ENCODE measurements around the gene PLAC1. TPM values are rescaled to one million over a fixed set of nuclear protein-coding genes. Genes with fewer than 3 reads are reported as not detected.
A peak's percentile ranks its signal among the peaks of the same experiment; 100 is the strongest.

Gene PLAC1
- total RNA-seq, 1 experiment from 2014 or later, result 2.6 TPM

DNA sequence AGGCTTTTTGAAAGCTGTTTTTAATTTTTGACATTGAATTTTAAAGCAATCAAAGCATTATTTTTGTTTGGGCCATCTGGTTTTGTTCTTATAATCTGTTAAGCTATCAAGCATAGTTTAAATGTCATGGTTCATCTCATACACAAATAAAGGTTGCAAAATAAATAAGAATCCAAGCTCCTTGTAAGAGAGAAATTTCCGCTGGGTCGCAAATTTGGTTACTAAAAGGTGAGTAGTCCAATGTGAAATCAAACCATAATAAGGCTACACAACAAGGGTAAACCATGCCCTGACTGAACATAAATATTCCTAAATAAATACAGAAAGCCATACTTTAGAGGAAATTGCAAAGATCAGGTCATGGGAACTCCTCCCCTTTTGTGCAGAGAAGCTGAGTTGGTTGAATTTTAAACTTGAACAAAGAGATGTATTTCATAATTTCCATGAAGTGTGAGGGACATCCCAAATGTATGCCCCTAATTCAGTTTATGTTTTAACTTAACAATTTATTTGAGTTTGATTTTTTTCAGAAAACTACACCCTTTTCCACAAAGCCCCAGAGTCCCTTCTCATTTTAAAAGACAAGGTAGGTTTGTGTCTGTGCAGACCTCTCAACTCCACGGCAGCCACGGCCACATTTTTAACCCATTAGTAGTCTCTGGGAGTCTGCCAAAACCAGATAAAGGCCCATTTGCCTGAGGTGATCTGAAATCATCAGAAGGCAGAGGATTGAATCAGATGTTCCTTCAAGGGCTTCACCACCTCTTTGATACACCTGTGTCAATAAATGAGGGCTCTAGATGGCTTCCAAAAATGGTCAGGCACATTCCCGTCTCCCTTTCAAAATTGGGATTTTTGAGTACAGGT, 85.2 kb downstream of the PLAC1 start:
- intact Hi-C loops (cut with micrococcal nuclease), result loop anchor here (2.0 kb wide), 1 partner anchor 16 kb away; no protein-coding TSS in a partner anchor
- Histone ChIP-seq H3K4me3 (ENCODE audit: low read length) (peak overlapping the region; percentile 33; the same call in 1 of the 2 replicates), H3K4me2 (ENCODE audit: low read length) (peak overlapping the region; percentile 60), H3F3A (ENCODE audit: low read length, unreplicated experiment) (no peaks in the 10 kb centered on the region), H3K9me2 (replicated peaks; ENCODE audit: low read length) (no peaks in the 10 kb centered on the region), H4K20me1 (ENCODE audit: low read length) (no peaks in the 10 kb centered on the region), H3K79me2 (ENCODE audit: low read length) (no peaks in the 10 kb centered on the region), H2AFZ (ENCODE audit: low read length) (no peak overlapping the region), H3K9ac (ENCODE audit: low read length) (no peak overlapping the region), H3K36me3 (ENCODE audit: low read depth, low read length) (no peaks in the 10 kb centered on the region), H3K4me1 (ENCODE audit: insufficient read depth, low read length) (peaks cover 69% of the 10 kb centered on the region), H3K27me3 (ENCODE audit: low read length) (no peaks in the 10 kb centered on the region), H3K9me3 (ENCODE audit: low read length) (no peaks in the 10 kb centered on the region), H3K27ac (ENCODE audit: low read length) (peak overlapping the region; percentile 67)
- no TSS peak for BruUV-seq (replicated peaks)
- DNase-seq (peak; percentile 92), ATAC-seq (peak; percentile 51)
- ChIA-PET CTCF (interaction anchor here (0.6 kb wide), 2 partner anchors 21 to 180 kb away, joined by 3 to 4 read pairs; no protein-coding TSS in a partner anchor), POLR2A (ENCODE audit: unreplicated experiment) (interaction anchor here (0.7 kb wide), 1 partner anchor 183 kb away, joined by 3 read pairs; no protein-coding TSS in a partner anchor)
- TF ChIP-seq EZH2phosphoT487 (IDR thresholded peaks at IDR 0.05; ENCODE audit: borderline replicate concordance, low read length) (no peak), EZH2 (IDR thresholded peaks at IDR 0.05; ENCODE audit: low read length, unreplicated experiment) (no peak)
- TF ChIP-seq, protein P1, sequence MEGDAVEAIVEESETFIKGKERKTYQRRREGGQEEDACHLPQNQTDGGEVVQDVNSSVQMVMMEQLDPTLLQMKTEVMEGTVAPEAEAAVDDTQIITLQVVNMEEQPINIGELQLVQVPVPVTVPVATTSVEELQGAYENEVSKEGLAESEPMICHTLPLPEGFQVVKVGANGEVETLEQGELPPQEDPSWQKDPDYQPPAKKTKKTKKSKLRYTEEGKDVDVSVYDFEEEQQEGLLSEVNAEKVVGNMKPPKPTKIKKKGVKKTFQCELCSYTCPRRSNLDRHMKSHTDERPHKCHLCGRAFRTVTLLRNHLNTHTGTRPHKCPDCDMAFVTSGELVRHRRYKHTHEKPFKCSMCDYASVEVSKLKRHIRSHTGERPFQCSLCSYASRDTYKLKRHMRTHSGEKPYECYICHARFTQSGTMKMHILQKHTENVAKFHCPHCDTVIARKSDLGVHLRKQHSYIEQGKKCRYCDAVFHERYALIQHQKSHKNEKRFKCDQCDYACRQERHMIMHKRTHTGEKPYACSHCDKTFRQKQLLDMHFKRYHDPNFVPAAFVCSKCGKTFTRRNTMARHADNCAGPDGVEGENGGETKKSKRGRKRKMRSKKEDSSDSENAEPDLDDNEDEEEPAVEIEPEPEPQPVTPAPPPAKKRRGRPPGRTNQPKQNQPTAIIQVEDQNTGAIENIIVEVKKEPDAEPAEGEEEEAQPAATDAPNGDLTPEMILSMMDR (conservative IDR thresholded peaks at IDR 0.05; ENCODE audit: low read depth, low read length), result no peak

DNA sequence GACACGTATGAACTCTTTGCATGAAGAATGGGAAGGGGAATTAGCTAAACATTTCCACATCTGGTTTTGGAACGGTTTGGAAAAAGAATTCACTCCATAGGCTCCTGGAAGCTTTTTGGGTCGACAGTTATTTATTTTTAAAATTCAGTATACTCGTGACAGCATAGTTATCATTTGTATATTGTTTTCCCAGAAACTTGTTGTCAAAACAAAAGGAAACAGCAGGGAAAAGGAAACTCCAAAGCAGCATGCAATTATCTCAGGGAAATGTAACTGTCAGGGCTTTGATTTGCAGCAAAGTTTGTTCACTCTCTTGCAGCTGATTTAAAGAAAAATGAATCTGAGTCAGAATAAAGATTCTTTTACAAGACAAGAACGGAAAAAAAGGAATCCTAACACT, 86.5 kb downstream of the PLAC1 start:
- H3K27me3 ChIP-seq (ENCODE audit: low read length), result no peaks in the 10 kb centered on the region
- H3K4me1 ChIP-seq (ENCODE audit: insufficient read depth, low read length), result peaks cover 64% of the 10 kb centered on the region
- ChIA-PET CTCF (no interaction called here), POLR2A (ENCODE audit: unreplicated experiment) (no interaction called here)
- ATAC-seq (no peak), DNase-seq (no peak)
- BruUV-seq (replicated peaks), result no TSS peak
- H3K79me2 ChIP-seq (ENCODE audit: low read length), result no peaks in the 10 kb centered on the region
- no peak overlapping the region for H3K27ac ChIP-seq (ENCODE audit: low read length)
- intact Hi-C loops (cut with micrococcal nuclease), result loop anchor here (2.0 kb wide), 1 partner anchor 15 kb away; no protein-coding TSS in a partner anchor
- H3F3A ChIP-seq (ENCODE audit: low read length, unreplicated experiment), result no peaks in the 10 kb centered on the region
- H3K36me3 ChIP-seq (ENCODE audit: low read depth, low read length), result no peaks in the 10 kb centered on the region
- H2AFZ ChIP-seq (ENCODE audit: low read length), result peak overlapping the region; percentile 40; the same call in 1 of the 2 replicates
- no peak overlapping the region for H3K4me3 ChIP-seq (ENCODE audit: low read length)
- peak overlapping the region; percentile 60; the same call in 1 of the 2 replicates for H3K4me2 ChIP-seq (ENCODE audit: low read length)
- TF ChIP-seq EZH2phosphoT487 (IDR thresholded peaks at IDR 0.05; ENCODE audit: borderline replicate concordance, low read length), result no peak
- TF ChIP-seq, protein P1 (conservative IDR thresholded peaks at IDR 0.05; ENCODE audit: low read depth, low read length), result no peak
- TF ChIP-seq EZH2 (IDR thresholded peaks at IDR 0.05; ENCODE audit: low read length, unreplicated experiment), result no peak
- no peak overlapping the region for H3K9ac ChIP-seq (ENCODE audit: low read length)
- no peaks in the 10 kb centered on the region for H3K9me2 ChIP-seq (replicated peaks; ENCODE audit: low read length)
- H4K20me1 ChIP-seq (ENCODE audit: low read length), result no peaks in the 10 kb centered on the region
- no peaks in the 10 kb centered on the region for H3K9me3 ChIP-seq (ENCODE audit: low read length)
